Fibroblast of mammary gland (primary cell): ENCODE data around the gene ATG9A.

Experiments
- DNase-seq: peaks from one replicate; pipeline ENCODE4 v3.0.0-alpha.2; 2010; ENCODE audit warnings: low read depth
- H3K4me3 ChIP-seq: 2 replicates; pipeline ENCODE4 v1.5.1; 2011; ENCODE audit warnings: low read depth, mild to moderate bottlenecking, low read length, moderate library complexity; ENCODE audit not compliant: control insufficient read depth
- TF ChIP-seq, protein P1 (sequence below): conservative IDR thresholded peaks from 2 replicates; pipeline ENCODE4 v1.5.1; 2011; ENCODE audit warnings: low read depth, low read length, inconsistent platforms; ENCODE audit not compliant: control insufficient read depth, insufficient read depth

The ATG9A gene

DNA sequence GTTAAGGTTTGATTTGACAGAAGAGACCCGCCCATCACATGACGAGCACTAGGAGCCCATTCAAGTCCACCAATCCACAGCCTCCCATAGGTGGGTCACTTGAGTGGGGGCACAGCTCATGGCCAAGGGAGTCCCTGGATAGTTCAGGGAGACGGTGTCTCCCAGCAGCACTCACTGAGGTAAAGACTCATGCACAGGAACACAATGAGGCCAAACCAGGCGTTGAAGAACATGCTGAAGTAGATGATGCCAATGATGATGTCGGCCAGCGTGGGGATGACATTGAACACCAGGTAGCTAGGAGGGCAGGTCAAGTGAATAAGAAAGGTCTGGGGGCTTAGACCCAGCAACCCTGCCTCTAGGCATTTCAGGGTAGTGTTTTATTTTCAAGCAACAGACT lies 14.7 kb downstream of the ATG9A start:
- TF ChIP-seq, protein P1, sequence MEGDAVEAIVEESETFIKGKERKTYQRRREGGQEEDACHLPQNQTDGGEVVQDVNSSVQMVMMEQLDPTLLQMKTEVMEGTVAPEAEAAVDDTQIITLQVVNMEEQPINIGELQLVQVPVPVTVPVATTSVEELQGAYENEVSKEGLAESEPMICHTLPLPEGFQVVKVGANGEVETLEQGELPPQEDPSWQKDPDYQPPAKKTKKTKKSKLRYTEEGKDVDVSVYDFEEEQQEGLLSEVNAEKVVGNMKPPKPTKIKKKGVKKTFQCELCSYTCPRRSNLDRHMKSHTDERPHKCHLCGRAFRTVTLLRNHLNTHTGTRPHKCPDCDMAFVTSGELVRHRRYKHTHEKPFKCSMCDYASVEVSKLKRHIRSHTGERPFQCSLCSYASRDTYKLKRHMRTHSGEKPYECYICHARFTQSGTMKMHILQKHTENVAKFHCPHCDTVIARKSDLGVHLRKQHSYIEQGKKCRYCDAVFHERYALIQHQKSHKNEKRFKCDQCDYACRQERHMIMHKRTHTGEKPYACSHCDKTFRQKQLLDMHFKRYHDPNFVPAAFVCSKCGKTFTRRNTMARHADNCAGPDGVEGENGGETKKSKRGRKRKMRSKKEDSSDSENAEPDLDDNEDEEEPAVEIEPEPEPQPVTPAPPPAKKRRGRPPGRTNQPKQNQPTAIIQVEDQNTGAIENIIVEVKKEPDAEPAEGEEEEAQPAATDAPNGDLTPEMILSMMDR = no peak
- DNase-seq = no peak
- H3K4me3 ChIP-seq = no peak overlapping the region

- no peak for DNase-seq
- TF ChIP-seq, protein P1 = no peak
- H3K4me3 ChIP-seq = no peak overlapping the region
Measured at GRCh38 chr2:219214141-219214540, 15.3 kb downstream of the ATG9A start.

- no peak for DNase-seq
- TF ChIP-seq, protein P1 = no peak
- no peak overlapping the region for H3K4me3 ChIP-seq
Measured at GRCh38 chr2:219213486-219214071, 15.9 kb downstream of the ATG9A start.

DNA sequence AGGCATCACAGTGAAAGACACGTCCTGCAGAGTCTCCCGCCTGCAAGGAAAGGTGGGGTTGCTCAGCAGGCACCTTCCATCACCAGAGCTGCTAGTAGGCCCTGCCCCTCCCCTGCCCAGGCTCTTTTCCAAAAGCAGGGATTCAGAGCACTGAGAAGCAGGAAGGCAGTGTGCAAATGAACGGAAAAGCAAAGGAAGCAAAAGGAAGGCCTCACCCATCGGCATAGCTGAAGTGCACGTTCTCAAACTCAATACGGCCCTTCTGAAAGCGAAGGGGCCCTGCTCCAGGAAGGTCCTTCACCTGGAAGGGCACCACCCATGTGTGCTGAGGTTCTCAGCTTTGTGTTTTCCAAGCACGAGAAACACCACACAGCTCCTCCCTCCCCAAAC lies 16.4 kb downstream of the ATG9A start:
- TF ChIP-seq, protein P1 = no peak
- DNase-seq = no peak
- no peak overlapping the region for H3K4me3 ChIP-seq

DNA sequence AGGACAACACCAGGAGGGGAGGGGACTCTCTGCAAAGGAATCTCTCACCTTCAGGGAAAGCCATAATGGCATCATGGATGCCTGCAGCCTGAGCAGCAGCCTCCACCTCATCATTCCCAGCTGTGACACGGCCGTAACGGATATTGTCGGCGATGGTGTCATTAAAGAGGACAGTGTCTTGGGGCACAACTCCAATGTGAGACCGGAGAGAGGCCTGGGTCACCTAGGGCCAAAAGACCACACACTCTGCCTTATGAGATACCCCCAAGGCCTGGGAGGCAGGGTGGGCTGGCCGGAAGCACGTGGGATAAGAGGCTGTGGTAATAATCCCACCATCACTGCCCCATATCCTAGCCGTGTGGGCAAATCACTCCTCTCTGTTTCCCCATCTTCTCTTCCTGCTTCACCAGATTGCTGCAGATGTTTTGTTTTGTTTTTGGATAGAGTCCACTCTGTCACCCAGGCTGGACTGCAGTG lies 18.5 kb downstream of the ATG9A start:
- H3K4me3 ChIP-seq = no peak overlapping the region
- TF ChIP-seq, protein P1 = no peak
- DNase-seq = no peak

- DNase-seq = no peak
- H3K4me3 ChIP-seq = no peak overlapping the region
- TF ChIP-seq, protein P1 = no peak
Measured at GRCh38 chr2:219210196-219210885, 19.1 kb downstream of the ATG9A start.
